A549 (cell line): Measurements from ENCODE around the gene SDHAF2.

Experiments used
- EP300 ChIP-seq, 2 experiments: fragments of >200 bp; sonication (Bioruptor Twin); formaldehyde crosslinking; IDR thresholded peaks; 2 replicates in 1 of 2; 3 replicates in 1 of 2; pipeline ENCODE4 v1.6.1; 2016 to 2017
- JUN ChIP-seq, 2 experiments: fragments of >200 bp; sonication (Bioruptor Twin); formaldehyde crosslinking; IDR thresholded peaks; 2 replicates in 1 of 2; 3 replicates in 1 of 2; pipeline ENCODE4 v1.6.1; 2016 to 2017
- KDM1A ChIP-seq: fragments of 200-600 bp; sonication (generic); IDR thresholded peaks from 2 replicates; pipeline ENCODE4 v1.6.1; 2016; ENCODE audit warnings: low read depth, mild to moderate bottlenecking
- MAFK ChIP-seq: fragments of 450-650 bp; IDR thresholded peaks from 2 replicates; pipeline ENCODE4 v1.6.1; 2014; ENCODE audit not compliant: partially characterized antibody
- POLR2A ChIP-seq: IDR thresholded peaks from 2 replicates; pipeline ENCODE4 v1.6.1; 2012; ENCODE audit warnings: mild to moderate bottlenecking, low read length
- RCOR1 ChIP-seq: fragments of 150-350 bp; IDR thresholded peaks from 2 replicates; pipeline ENCODE4 v1.6.1; 2014; ENCODE audit warnings: antibody characterized with exemption, low read length, low read depth
- TF ChIP-seq, protein P1 (sequence below): fragments of 200-600 bp; sonication (generic); IDR thresholded peaks from 2 replicates; pipeline ENCODE4 v1.6.1; 2016; ENCODE audit warnings: antibody characterized with exemption, mild to moderate bottlenecking, moderate library complexity
- TF ChIP-seq, protein P2 (sequence below): fragments of >200 bp; sonication (Bioruptor Twin); formaldehyde crosslinking; IDR thresholded peaks from 3 replicates; pipeline ENCODE4 v1.5.1; 2016

DNA sequence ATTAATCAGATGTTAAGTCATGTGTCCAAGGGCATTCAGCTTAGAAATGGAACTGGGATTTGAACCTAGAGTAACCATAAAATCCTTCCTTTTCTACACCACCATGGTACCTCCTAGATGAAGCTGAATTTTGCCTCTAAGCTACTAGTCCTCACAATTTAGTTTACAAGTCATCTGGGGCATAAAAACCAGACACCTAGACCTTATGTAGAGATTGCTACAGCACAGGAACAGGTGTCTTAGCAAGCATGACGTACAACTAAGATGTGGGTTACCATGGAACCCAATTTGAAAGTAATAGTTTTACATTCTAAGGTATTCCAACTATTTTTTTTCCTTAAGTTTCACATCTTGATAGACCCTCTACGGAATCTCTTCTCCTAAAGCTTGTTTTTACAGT is 28.4 kb upstream of the SDHAF2 start:
- TF ChIP-seq, protein P1, sequence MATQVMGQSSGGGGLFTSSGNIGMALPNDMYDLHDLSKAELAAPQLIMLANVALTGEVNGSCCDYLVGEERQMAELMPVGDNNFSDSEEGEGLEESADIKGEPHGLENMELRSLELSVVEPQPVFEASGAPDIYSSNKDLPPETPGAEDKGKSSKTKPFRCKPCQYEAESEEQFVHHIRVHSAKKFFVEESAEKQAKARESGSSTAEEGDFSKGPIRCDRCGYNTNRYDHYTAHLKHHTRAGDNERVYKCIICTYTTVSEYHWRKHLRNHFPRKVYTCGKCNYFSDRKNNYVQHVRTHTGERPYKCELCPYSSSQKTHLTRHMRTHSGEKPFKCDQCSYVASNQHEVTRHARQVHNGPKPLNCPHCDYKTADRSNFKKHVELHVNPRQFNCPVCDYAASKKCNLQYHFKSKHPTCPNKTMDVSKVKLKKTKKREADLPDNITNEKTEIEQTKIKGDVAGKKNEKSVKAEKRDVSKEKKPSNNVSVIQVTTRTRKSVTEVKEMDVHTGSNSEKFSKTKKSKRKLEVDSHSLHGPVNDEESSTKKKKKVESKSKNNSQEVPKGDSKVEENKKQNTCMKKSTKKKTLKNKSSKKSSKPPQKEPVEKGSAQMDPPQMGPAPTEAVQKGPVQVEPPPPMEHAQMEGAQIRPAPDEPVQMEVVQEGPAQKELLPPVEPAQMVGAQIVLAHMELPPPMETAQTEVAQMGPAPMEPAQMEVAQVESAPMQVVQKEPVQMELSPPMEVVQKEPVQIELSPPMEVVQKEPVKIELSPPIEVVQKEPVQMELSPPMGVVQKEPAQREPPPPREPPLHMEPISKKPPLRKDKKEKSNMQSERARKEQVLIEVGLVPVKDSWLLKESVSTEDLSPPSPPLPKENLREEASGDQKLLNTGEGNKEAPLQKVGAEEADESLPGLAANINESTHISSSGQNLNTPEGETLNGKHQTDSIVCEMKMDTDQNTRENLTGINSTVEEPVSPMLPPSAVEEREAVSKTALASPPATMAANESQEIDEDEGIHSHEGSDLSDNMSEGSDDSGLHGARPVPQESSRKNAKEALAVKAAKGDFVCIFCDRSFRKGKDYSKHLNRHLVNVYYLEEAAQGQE: no peak
- no peak for TF ChIP-seq RCOR1
- TF ChIP-seq MAFK: no peak
- TF ChIP-seq POLR2A: no peak
- TF ChIP-seq, protein P2, sequence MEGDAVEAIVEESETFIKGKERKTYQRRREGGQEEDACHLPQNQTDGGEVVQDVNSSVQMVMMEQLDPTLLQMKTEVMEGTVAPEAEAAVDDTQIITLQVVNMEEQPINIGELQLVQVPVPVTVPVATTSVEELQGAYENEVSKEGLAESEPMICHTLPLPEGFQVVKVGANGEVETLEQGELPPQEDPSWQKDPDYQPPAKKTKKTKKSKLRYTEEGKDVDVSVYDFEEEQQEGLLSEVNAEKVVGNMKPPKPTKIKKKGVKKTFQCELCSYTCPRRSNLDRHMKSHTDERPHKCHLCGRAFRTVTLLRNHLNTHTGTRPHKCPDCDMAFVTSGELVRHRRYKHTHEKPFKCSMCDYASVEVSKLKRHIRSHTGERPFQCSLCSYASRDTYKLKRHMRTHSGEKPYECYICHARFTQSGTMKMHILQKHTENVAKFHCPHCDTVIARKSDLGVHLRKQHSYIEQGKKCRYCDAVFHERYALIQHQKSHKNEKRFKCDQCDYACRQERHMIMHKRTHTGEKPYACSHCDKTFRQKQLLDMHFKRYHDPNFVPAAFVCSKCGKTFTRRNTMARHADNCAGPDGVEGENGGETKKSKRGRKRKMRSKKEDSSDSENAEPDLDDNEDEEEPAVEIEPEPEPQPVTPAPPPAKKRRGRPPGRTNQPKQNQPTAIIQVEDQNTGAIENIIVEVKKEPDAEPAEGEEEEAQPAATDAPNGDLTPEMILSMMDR: no peak
- no peak for TF ChIP-seq EP300 (IDR thresholded peaks at IDR 0.05)
- no peak for TF ChIP-seq KDM1A
- no peak for TF ChIP-seq JUN (IDR thresholded peaks at IDR 0.05)
